PC-3 (cell line): ENCODE results near the gene GPR12. TPM values are rescaled to one million over a fixed set of nuclear protein-coding genes. Genes with fewer than 3 reads are reported as not detected.
A peak's percentile ranks its signal among the peaks of the same experiment; 100 is the strongest.

Experiments
- ATAC-seq: fragments of 200-7000 bp; cut with Tn5 transposase; 2 replicates; pipeline ENCODE4 v1.9.1; 2020; ENCODE audit warnings: mild to moderate bottlenecking, moderate library complexity
- BruUV-seq: library from RNA; stranded (reverse); fragments of 400-500 nt; replicated peaks from 2 replicates; lab custom pipeline; 2021; lab: Mats Ljungman, UMichigan
- CTCF ChIA-PET: fragments of 300-600 bp; sonication (Branson Sonifier 250); formaldehyde crosslinking; loops from one replicate; lab custom pipeline; 2022; ENCODE audit warnings: antibody characterized with exemption; lab: Charles Lee
- POLR2A ChIA-PET: fragments of 300-600 bp; sonication (Branson Sonifier 250); formaldehyde crosslinking; loops from one replicate; lab custom pipeline; 2022; ENCODE audit warnings: antibody characterized with exemption; ENCODE audit not compliant: unreplicated experiment; lab: Charles Lee
- DNase-seq: peaks from one replicate; pipeline ENCODE4 v3.0.0-alpha.2; 2015
- H2AFZ ChIP-seq: fragments of 300-600 bp; sonication (generic); 2 replicates; pipeline ENCODE4 v1.6.0; 2016; ENCODE audit warnings: antibody characterized with exemption, low read length
- H3F3A ChIP-seq: fragments of 300-600 bp; sonication (generic); one replicate; pipeline ENCODE4 v1.6.0; 2017; ENCODE audit warnings: antibody characterized with exemption, low read length, control low read depth, mild to moderate bottlenecking; ENCODE audit not compliant: unreplicated experiment
- H3K27ac ChIP-seq: fragments of 300-600 bp; sonication (generic); 2 replicates; pipeline ENCODE4 v1.5.1; 2016; ENCODE audit warnings: mild to moderate bottlenecking, low read length
- H3K27me3 ChIP-seq: fragments of 300-600 bp; sonication (generic); 2 replicates; pipeline ENCODE4 v1.6.1; 2016; ENCODE audit warnings: low read length, mixed read lengths
- H3K36me3 ChIP-seq: fragments of 300-600 bp; sonication (generic); 2 replicates; pipeline ENCODE4 v1.6.1; 2016; ENCODE audit warnings: low read depth, mixed run types, low read length, mixed read lengths
- H3K4me1 ChIP-seq: fragments of 300-600 bp; sonication (generic); 2 replicates; pipeline ENCODE4 v1.5.1; 2016; ENCODE audit warnings: low read length; ENCODE audit not compliant: insufficient read depth
- H3K4me2 ChIP-seq: fragments of 300-600 bp; sonication (generic); 2 replicates; pipeline ENCODE4 v1.6.0; 2016; ENCODE audit warnings: low read length
- H3K4me3 ChIP-seq: fragments of 300-600 bp; sonication (generic); 2 replicates; pipeline ENCODE4 v1.5.1; 2016; ENCODE audit warnings: mild to moderate bottlenecking, low read length, mixed read lengths
- H3K79me2 ChIP-seq: fragments of 300-600 bp; sonication (generic); 2 replicates; pipeline ENCODE4 v1.6.1; 2017; ENCODE audit warnings: low read length, mixed read lengths
- H3K9ac ChIP-seq: fragments of 300-600 bp; sonication (generic); 2 replicates; pipeline ENCODE4 v1.6.0; 2016; ENCODE audit warnings: mild to moderate bottlenecking, low read length
- H3K9me2 ChIP-seq: fragments of 300-600 bp; sonication (generic); replicated peaks from 2 replicates; pipeline ENCODE4 v1.6.1; 2016; ENCODE audit warnings: mixed run types, low read length, mixed read lengths
- H3K9me3 ChIP-seq: fragments of 300-600 bp; sonication (generic); 2 replicates; pipeline ENCODE4 v1.6.1; 2016; ENCODE audit warnings: low read length, mixed read lengths
- H4K20me1 ChIP-seq: fragments of 300-600 bp; sonication (generic); 2 replicates; pipeline ENCODE4 v1.6.1; 2016; ENCODE audit warnings: low read length, mixed read lengths
- EZH2 ChIP-seq: fragments of 300-600 bp; sonication (generic); IDR thresholded peaks from one replicate; pipeline ENCODE4 v1.6.1; 2017; ENCODE audit warnings: antibody characterized with exemption, mild to moderate bottlenecking, low read length; ENCODE audit not compliant: unreplicated experiment
- EZH2phosphoT487 ChIP-seq: fragments of 300-600 bp; sonication (generic); IDR thresholded peaks from 2 replicates; pipeline ENCODE4 v1.6.1; 2018; ENCODE audit warnings: mild to moderate bottlenecking, antibody characterized with exemption, low read length, borderline replicate concordance
- intact Hi-C: fragments of 100-400 bp; cut with micrococcal nuclease; formaldehyde crosslinking; loops from 2 replicates; pipeline ENCODE4 v1.9.0; 2023
- total RNA-seq: library from RNA; depleted of rRNA; stranded (reverse); fragments of >200 nt; gene quantifications from 2 replicates; pipeline ENCODE4 v1.2.3, GENCODE V29; 2014
- TF ChIP-seq, protein P1 (sequence below): fragments of 300-600 bp; sonication (generic); conservative IDR thresholded peaks from 2 replicates; pipeline ENCODE4 v1.5.1; 2017; ENCODE audit warnings: antibody characterized with exemption, low read depth, mild to moderate bottlenecking, low read length

The GPR12 gene
- total RNA-seq, 1 experiment from 2014 or later = not detected

DNA sequence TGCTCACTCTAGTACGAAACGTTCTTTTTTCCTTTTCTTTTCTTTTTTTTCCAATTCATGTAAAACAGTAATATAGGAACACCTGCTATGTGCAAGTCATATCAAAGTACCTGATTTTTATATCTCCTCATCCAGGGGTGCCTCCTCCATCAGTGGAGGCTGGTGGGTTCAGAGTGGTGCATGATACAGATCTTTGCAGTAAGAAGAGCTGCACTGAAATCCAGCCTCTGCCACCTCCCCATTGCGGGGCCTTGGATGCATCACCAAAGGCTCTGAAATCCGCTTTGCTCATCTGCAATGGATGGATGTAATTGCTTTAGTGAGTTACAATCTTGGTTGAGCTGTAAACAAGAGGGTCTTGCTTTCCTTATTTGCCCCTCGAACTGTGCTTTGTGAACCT is 38.3 kb downstream of the GPR12 start:
- Histone ChIP-seq H4K20me1 (no peaks in the 10 kb centered on the region), H3K9ac (no peak overlapping the region), H3K36me3 (no peaks in the 10 kb centered on the region), H3K4me2 (no peak overlapping the region), H3F3A (no peaks in the 10 kb centered on the region), H3K4me1 (no peaks in the 10 kb centered on the region), H3K27ac (no peak overlapping the region), H2AFZ (no peak overlapping the region), H3K27me3 (peaks cover 36% of the 10 kb centered on the region), H3K79me2 (no peaks in the 10 kb centered on the region), H3K9me3 (no peaks in the 10 kb centered on the region), H3K4me3 (no peak overlapping the region), H3K9me2 (no peaks in the 10 kb centered on the region)
- CTCF ChIA-PET = no interaction called here
- DNase-seq (no peak), ATAC-seq (no peak)
- TF ChIP-seq, protein P1, sequence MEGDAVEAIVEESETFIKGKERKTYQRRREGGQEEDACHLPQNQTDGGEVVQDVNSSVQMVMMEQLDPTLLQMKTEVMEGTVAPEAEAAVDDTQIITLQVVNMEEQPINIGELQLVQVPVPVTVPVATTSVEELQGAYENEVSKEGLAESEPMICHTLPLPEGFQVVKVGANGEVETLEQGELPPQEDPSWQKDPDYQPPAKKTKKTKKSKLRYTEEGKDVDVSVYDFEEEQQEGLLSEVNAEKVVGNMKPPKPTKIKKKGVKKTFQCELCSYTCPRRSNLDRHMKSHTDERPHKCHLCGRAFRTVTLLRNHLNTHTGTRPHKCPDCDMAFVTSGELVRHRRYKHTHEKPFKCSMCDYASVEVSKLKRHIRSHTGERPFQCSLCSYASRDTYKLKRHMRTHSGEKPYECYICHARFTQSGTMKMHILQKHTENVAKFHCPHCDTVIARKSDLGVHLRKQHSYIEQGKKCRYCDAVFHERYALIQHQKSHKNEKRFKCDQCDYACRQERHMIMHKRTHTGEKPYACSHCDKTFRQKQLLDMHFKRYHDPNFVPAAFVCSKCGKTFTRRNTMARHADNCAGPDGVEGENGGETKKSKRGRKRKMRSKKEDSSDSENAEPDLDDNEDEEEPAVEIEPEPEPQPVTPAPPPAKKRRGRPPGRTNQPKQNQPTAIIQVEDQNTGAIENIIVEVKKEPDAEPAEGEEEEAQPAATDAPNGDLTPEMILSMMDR = no peak
- no peak for TF ChIP-seq EZH2phosphoT487
- TF ChIP-seq EZH2 = no peak
- intact Hi-C loops = no loop called here
- BruUV-seq = no TSS peak
- POLR2A ChIA-PET = no interaction called here

DNA sequence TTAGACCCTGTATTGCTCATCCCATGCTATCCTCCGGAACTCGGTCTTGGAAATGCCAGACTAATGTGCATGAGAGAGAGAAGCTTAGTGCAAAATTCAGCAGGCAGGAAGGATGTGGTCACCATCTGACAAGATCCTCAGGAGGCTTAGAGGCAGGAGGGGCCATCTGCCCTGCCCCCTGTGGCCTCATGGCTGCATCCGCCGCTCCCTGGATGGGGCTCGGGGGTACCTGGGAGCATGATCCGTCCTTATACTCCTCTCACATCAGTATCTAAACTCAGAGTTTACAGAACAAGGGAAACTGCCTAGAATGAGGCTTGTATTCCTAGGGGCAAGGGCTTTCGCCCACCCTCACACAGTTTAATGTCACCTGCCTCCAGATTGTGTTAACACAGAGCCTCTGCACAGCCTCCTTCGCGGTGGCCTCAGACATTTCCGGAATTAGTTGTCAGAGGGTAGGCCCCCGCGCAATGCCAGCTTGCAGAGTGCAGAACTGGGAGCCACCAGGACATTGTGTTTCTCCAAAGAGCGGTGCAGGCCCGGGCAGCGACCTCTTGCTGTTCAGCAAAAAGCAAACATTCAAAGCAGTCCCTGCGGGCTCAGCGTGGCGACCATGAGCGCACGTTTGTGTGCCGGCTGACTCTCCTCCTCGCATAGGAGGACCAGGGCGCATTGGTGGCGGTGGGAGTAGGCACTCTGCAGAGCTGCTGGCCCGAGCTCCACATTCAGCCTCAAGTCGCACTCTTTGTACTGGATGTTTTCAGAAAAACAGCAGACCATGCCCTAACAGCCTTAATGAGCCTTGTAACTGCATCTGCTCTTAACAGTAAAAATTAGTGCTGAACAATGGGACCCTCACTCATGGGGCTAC is 39.1 kb downstream of the GPR12 start:
- Histone ChIP-seq H3K4me3 (no peak overlapping the region), H3F3A (no peaks in the 10 kb centered on the region), H4K20me1 (no peaks in the 10 kb centered on the region), H3K9ac (no peak overlapping the region), H3K27me3 (peaks cover 32% of the 10 kb centered on the region), H3K9me3 (no peaks in the 10 kb centered on the region), H3K79me2 (no peaks in the 10 kb centered on the region), H3K27ac (no peak overlapping the region), H3K9me2 (no peaks in the 10 kb centered on the region), H3K36me3 (no peaks in the 10 kb centered on the region), H3K4me1 (no peaks in the 10 kb centered on the region), H3K4me2 (no peak overlapping the region), H2AFZ (no peak overlapping the region)
- ATAC-seq (no peak), DNase-seq (no peak)
- ChIA-PET POLR2A (no interaction called here), CTCF (no interaction called here)
- TF ChIP-seq, protein P1 = no peak
- no peak for TF ChIP-seq EZH2
- no peak for TF ChIP-seq EZH2phosphoT487
- intact Hi-C loops = no loop called here
- BruUV-seq = no TSS peak

DNA sequence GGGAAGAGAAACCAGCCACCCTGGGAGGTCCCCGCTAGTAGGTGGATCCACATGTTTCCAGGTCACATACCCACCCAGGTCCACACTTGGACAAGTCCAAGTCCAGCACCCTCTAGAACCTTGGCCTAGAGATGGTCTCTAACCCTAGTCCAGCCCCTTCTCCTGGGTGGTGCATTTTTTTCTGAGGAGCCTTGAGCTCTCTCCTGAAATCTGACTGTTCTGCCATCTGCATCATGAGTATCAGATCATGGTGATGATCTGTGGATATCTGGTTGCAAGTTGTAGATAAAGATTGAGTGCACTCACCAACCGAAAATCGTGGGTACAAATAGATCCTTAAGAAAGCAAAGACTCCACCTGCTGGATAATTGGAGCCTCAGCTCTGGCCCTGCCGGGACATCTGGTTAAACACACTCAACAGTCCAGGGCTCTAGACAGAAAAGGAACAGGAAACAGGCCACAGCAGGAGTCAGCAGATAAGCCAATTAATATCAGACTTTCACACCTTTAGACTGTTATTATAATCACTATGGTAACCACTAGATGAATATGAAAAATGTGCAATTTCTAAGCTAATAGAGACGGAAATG is 41.1 kb downstream of the GPR12 start:
- no peak overlapping the region for H3K27ac ChIP-seq
- no peaks in the 10 kb centered on the region for H4K20me1 ChIP-seq
- no peaks in the 10 kb centered on the region for H3K79me2 ChIP-seq
- BruUV-seq = no TSS peak
- peaks cover 30% of the 10 kb centered on the region; the same call in 1 of the 2 replicates for H3K27me3 ChIP-seq
- H2AFZ ChIP-seq = no peak overlapping the region
- TF ChIP-seq, protein P1 = peak; percentile 45
- TF ChIP-seq EZH2 (no peak), EZH2phosphoT487 (no peak)
- no peaks in the 10 kb centered on the region for H3F3A ChIP-seq
- no peaks in the 10 kb centered on the region for H3K9me2 ChIP-seq
- intact Hi-C loops = no loop called here
- no peaks in the 10 kb centered on the region for H3K4me1 ChIP-seq
- POLR2A ChIA-PET = no interaction called here
- H3K36me3 ChIP-seq = no peaks in the 10 kb centered on the region
- DNase-seq (peak; percentile 8), ATAC-seq (no peak)
- H3K4me3 ChIP-seq = no peak overlapping the region
- no peak overlapping the region for H3K9ac ChIP-seq
- CTCF ChIA-PET = no interaction called here
- no peaks in the 10 kb centered on the region for H3K9me3 ChIP-seq
- H3K4me2 ChIP-seq = no peak overlapping the region
